ENCODE results near the gene RB1. TPM values are rescaled to one million over a fixed set of nuclear protein-coding genes. Genes with fewer than 3 reads are reported as not detected.

The RB1 gene
- total and polyA plus RNA-seq, 9 of the 15 experiments (the other 6 are each of a cell fraction or from before 2014, with no cell fraction given): 5.0 to 23.8 (median 17.9) TPM

DNA sequence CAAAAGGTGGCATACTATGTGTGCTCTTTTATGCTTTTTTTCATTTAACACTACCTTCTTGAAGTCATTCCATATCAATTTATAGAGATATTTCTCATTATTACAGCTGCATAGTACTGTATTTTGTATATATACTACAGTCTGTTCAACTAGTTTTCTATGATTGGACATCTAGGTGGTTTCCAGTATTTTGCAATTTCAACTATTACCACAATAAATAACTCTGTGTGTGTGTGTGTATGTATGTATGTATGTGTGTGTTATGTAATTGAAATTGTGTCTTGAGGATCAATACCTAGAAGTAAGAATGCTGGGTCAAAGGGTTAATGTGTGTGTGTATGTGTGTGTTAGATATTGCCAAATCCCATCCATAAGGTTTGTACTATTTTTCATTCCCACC lies 102.3 kb downstream of the RB1 start:
- no peak overlapping the region for H3K27ac ChIP-seq (ENCODE audit: extremely low read depth, low read depth, low read length)
- no peak overlapping the region for H3K9ac ChIP-seq (ENCODE audit: insufficient read depth in 1 of 2, low read depth in 2 of 2, low read length in 2 of 2)
- DNase-seq (ENCODE audit: extremely low read depth in 1 of 4, low spot score in 3 of 4) (no peak), FAIRE-seq (no peak), ATAC-seq (no peak)
- no peaks in the 10 kb centered on the region for H3K4me1 ChIP-seq (replicated peaks in 1 of 2; ENCODE audit: control insufficient read depth in 2 of 2, insufficient read depth in 2 of 2, low read length in 2 of 2)
- no peaks in the 10 kb centered on the region for H3K9me1 ChIP-seq (ENCODE audit: control insufficient read depth, insufficient read depth, low read length)
- H2AFZ ChIP-seq (ENCODE audit: low read depth, low read length): no peak overlapping the region
- intact Hi-C loops (cut with micrococcal nuclease): no loop called here
- TF ChIP-seq, protein P1, sequence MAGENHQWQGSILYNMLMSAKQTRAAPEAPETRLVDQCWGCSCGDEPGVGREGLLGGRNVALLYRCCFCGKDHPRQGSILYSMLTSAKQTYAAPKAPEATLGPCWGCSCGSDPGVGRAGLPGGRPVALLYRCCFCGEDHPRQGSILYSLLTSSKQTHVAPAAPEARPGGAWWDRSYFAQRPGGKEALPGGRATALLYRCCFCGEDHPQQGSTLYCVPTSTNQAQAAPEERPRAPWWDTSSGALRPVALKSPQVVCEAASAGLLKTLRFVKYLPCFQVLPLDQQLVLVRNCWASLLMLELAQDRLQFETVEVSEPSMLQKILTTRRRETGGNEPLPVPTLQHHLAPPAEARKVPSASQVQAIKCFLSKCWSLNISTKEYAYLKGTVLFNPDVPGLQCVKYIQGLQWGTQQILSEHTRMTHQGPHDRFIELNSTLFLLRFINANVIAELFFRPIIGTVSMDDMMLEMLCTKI (IDR thresholded peaks at IDR 0.05; ENCODE audit: partially characterized antibody): no peak
- TF ChIP-seq SAP30 (IDR thresholded peaks at IDR 0.05; ENCODE audit: borderline replicate concordance, insufficient read depth, low read depth, low read length, poor library complexity, severe bottlenecking) (no peak), XRCC4 (IDR thresholded peaks at IDR 0.05; ENCODE audit: extremely low read depth, insufficient read depth, insufficient read length) (no peak), MYC (IDR thresholded peaks at IDR 0.05; ENCODE audit: low read depth, low read length) (no peak), MYC (CRISPR knock-in tag; IDR thresholded peaks at IDR 0.05; ENCODE audit: borderline replicate concordance, low read depth) (no peak), HMGN3 (IDR thresholded peaks at IDR 0.05; ENCODE audit: borderline replicate concordance, extremely low read depth, insufficient read length, low read depth, low read length) (no peak), NCOA2 (IDR thresholded peaks at IDR 0.05; ENCODE audit: partially characterized antibody in 2 of 2) (no peak), POLR2A (conservative IDR thresholded peaks at IDR 0.05) (no peak), ZNF354B (CRISPR knock-in tag; IDR thresholded peaks at IDR 0.05) (no peak), HDAC2 (IDR thresholded peaks at IDR 0.05) (no peak), NFIC (IDR thresholded peaks at IDR 0.05) (no peak), ZZZ3 (IDR thresholded peaks at IDR 0.05) (no peak), MAFK (IDR thresholded peaks at IDR 0.05; ENCODE audit: low read length) (no peak), SIN3A (IDR thresholded peaks at IDR 0.05; ENCODE audit: borderline replicate concordance in 2 of 2, control insufficient read depth in 1 of 2, low read depth in 2 of 2, low read length in 2 of 2) (no peak), ZNF146 (CRISPR knock-in tag; IDR thresholded peaks at IDR 0.05; ENCODE audit: unreplicated experiment) (no peak)
- TF ChIP-seq, protein P2, sequence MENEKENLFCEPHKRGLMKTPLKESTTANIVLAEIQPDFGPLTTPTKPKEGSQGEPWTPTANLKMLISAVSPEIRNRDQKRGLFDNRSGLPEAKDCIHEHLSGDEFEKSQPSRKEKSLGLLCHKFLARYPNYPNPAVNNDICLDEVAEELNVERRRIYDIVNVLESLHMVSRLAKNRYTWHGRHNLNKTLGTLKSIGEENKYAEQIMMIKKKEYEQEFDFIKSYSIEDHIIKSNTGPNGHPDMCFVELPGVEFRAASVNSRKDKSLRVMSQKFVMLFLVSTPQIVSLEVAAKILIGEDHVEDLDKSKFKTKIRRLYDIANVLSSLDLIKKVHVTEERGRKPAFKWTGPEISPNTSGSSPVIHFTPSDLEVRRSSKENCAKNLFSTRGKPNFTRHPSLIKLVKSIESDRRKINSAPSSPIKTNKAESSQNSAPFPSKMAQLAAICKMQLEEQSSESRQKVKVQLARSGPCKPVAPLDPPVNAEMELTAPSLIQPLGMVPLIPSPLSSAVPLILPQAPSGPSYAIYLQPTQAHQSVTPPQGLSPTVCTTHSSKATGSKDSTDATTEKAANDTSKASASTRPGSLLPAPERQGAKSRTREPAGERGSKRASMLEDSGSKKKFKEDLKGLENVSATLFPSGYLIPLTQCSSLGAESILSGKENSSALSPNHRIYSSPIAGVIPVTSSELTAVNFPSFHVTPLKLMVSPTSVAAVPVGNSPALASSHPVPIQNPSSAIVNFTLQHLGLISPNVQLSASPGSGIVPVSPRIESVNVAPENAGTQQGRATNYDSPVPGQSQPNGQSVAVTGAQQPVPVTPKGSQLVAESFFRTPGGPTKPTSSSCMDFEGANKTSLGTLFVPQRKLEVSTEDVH (IDR thresholded peaks at IDR 0.05; ENCODE audit: low read depth, partially characterized antibody): no peak
- TF ChIP-seq, protein P3, sequence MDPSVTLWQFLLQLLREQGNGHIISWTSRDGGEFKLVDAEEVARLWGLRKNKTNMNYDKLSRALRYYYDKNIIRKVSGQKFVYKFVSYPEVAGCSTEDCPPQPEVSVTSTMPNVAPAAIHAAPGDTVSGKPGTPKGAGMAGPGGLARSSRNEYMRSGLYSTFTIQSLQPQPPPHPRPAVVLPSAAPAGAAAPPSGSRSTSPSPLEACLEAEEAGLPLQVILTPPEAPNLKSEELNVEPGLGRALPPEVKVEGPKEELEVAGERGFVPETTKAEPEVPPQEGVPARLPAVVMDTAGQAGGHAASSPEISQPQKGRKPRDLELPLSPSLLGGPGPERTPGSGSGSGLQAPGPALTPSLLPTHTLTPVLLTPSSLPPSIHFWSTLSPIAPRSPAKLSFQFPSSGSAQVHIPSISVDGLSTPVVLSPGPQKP (CRISPR knock-in tag; IDR thresholded peaks at IDR 0.05): no peak
- TF ChIP-seq, protein P4, sequence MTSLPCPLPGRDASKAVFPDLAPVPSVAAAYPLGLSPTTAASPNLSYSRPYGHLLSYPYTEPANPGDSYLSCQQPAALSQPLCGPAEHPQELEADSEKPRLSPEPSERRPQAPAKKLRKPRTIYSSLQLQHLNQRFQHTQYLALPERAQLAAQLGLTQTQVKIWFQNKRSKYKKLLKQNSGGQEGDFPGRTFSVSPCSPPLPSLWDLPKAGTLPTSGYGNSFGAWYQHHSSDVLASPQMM (CRISPR knock-in tag; IDR thresholded peaks at IDR 0.05): no peak
- no peaks in the 10 kb centered on the region for H3K27me3 ChIP-seq (ENCODE audit: control insufficient read depth in 2 of 2, insufficient read depth in 2 of 2, low read length in 2 of 2)
- in situ Hi-C loops (cut with MboI): no loop called here
- no TSS peak for BruUV-seq (replicated peaks)
- CTCF ChIA-PET (ENCODE audit: low intra/inter-chr PET ratio): no interaction called here
- no peaks in the 10 kb centered on the region for H4K20me1 ChIP-seq (replicated peaks; ENCODE audit: control insufficient read depth, insufficient read depth, low read length)
- no peak overlapping the region for H3K4me3 ChIP-seq
- H3K9me3 ChIP-seq (replicated peaks; ENCODE audit: control insufficient read depth, insufficient read depth, low read depth, low read length): no peaks in the 10 kb centered on the region
- POLR2A ChIA-PET: no interaction called here
- H3K4me2 ChIP-seq (ENCODE audit: insufficient read depth, low read length): no peak overlapping the region
- H3K36me3 ChIP-seq (ENCODE audit: control insufficient read depth, insufficient read depth, low read length): no peaks in the 10 kb centered on the region
- no peaks in the 10 kb centered on the region for H3K79me2 ChIP-seq (ENCODE audit: control insufficient read depth, insufficient read depth, low read length)

Measured in K562 (cell line).